Mononuclear cell (primary cell): ENCODE data around the gene ZDHHC11B. TPM values are rescaled to one million over a fixed set of nuclear protein-coding genes. Genes with fewer than 3 reads are reported as not detected.
"Not testable (repeated sequence)": the region's sequence is repeated elsewhere in the genome, so short reads cannot be mapped to it uniquely, and the experiment has no call there.

Source experiments
- H3K27me3 ChIP-seq: 2 replicates; pipeline ENCODE4 v1.6.0; 2011; ENCODE audit warnings: low read length, control low read depth; ENCODE audit not compliant: insufficient read depth
- H3K4me1 ChIP-seq: 2 replicates; pipeline ENCODE4 v1.5.1; 2011; ENCODE audit warnings: mild to moderate bottlenecking, low read length, control low read depth; ENCODE audit not compliant: insufficient read depth
- H3K4me3 ChIP-seq: 2 replicates; pipeline ENCODE4 v1.5.1; 2011; ENCODE audit warnings: mild to moderate bottlenecking, low read length, moderate library complexity
- H3K9me3 ChIP-seq: 2 replicates; pipeline ENCODE4 v1.5.1; 2011; ENCODE audit warnings: low read depth, mild to moderate bottlenecking, control low read depth, low read length
- total RNA-seq: library from RNA; depleted of rRNA; stranded (reverse); fragments of >200 nt; gene quantifications from one replicate; pipeline ENCODE4 v1.2.3, GENCODE V29; 2012

ZDHHC11B gene
- 0.73 TPM for total RNA-seq

DNA sequence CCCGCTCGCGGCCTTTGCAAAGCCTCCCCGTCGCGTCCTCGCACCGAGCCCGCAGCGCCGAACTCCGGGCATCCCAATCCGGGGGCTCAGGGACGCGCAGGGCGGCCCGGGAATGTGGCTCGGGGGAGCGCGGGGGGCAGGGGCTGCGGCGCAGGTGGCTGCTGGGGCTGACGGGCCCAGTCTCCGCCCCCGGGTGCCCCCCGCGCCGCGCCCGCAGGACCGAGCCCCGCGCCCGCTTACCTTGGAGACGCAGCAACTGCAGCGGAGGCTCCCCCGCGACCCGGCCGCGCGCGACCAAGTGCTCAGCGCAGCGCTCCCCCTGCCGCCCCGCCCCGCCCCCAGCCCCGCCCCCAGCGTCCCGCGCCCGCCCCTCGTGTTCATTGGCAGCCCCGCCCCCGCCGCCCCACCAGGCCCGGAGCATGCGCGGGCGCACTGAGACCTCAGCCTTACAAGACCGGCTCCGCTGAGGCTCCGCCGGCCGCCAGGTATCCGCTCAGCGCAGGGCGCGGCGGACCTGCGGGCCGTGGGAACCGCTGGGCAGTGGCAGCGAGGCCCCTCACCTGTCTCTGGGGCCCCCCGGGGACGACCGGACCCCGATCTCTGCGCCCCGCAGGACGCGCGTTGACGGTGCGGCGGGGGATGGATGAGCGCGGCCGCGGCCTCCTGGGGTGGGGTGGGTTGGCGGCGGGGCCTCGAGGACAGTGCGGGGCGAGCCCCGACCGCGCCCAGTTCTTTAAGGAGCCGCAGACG, at the start of gene ZDHHC11B:
TSS of gene ZDHHC11B (minus strand) at position 302 of the 750 bp plus-strand sequence. CDS start 17,810 bp downstream, outside the sequence.
- H3K9me3 ChIP-seq, H3K4me1 ChIP-seq, H3K27me3 ChIP-seq: not testable (repeated sequence)
- H3K4me3 ChIP-seq = peak within 1 kb of the TSS; percentile 32

- not testable (repeated sequence) for H3K9me3 ChIP-seq, H3K4me3 ChIP-seq, H3K4me1 ChIP-seq, H3K27me3 ChIP-seq
Observed at GRCh38 chr5:834013-834412, 49.5 kb upstream of the ZDHHC11B start.

GRCh38 chr5:828194-828593, 43.7 kb upstream of the ZDHHC11B start:
- H3K9me3 ChIP-seq, H3K4me3 ChIP-seq, H3K27me3 ChIP-seq, H3K4me1 ChIP-seq: not testable (repeated sequence)

DNA sequence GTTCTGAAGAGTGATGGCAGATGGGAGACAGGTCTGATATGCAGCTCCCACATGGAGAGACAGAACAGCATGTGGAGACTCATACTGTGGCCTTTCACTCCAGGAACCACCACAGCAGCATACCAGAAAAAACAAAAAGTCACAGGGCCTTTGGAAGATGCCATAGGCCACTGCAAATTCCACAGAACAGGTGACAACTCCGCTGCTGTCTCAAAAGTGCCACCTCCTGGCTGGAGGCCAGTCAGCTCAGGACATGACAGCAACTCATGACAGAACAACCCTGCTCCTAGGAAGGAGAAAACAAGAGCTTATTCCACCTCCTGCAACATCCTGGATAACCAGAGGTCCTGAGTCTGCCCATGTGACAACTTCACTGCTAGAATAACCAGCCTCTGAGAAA, 41.0 kb upstream of the ZDHHC11B start:
- H3K4me3 ChIP-seq, H3K27me3 ChIP-seq, H3K4me1 ChIP-seq, H3K9me3 ChIP-seq: not testable (repeated sequence)

DNA sequence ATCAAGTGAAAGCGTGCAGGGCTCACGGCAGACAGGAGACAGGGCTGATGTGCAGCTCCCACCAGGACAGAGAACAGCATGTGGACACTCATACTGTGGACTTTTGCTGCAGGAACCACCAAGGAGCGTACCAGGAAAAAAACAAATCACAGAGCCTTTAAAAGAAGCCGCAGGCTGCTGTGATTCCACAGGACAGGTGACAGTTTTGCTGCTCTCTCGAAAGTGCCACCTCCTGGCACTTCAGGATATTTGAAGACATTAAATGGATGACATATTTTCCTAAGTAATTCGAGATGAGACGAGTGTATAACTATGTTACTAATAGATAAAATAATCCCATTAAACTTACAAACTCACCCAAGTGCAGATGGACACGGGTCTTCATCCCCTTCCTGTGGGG, 37.0 kb upstream of the ZDHHC11B start:
- Histone ChIP-seq H3K4me1 (no peaks in the 10 kb centered on the region), H3K9me3 (no peaks in the 10 kb centered on the region), H3K4me3 (no peak overlapping the region), H3K27me3 (no peaks in the 10 kb centered on the region)

GRCh38 chr5:820245-820644, 35.7 kb upstream of the ZDHHC11B start:
- Histone ChIP-seq H3K27me3 (no peaks in the 10 kb centered on the region), H3K4me1 (no peaks in the 10 kb centered on the region), H3K4me3 (no peak overlapping the region), H3K9me3 (no peaks in the 10 kb centered on the region)

DNA sequence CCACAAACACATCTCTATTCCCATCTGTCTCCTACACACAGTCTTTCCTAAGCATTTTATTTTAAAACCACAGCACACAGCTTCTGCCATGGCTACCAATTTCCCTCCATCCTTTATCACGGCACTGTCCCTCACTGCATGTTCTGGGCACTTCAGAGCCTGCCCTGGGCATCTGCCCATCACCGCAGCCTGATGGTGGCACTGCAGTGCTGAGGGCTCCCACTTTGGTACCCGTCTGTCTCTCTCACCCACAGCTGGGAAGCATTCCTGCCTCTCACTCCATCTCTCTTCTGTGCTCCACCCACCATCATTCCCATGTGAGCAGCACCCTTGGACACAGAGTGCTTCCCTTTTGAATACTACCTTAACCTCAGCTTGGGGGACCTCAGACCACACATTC, 34.5 kb upstream of the ZDHHC11B start:
- Histone ChIP-seq H3K9me3 (no peaks in the 10 kb centered on the region), H3K4me1 (no peaks in the 10 kb centered on the region), H3K4me3 (no peak overlapping the region), H3K27me3 (no peaks in the 10 kb centered on the region)

DNA sequence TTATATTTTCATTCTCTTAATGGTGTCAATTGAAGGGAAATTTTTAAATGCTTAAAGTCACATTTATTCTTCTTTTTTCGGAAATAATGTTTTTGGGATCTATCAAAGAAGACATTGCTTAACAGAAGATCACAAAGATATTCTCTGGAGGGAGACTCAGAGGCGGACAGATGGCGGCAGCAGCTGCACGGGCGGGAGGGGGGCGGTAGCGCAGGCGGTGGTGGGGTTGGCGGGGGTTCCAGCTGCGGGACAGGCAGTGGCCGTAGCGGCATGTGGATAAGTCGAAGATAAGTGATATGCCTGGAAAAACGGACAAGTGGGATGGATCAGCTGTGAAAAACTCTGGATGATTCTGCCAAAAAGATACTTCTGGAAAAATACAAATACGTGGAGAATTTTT, 31.6 kb upstream of the ZDHHC11B start:
- H3K9me3 ChIP-seq = no peaks in the 10 kb centered on the region
- H3K4me1 ChIP-seq = no peaks in the 10 kb centered on the region
- H3K4me3 ChIP-seq = no peak overlapping the region
- no peaks in the 10 kb centered on the region for H3K27me3 ChIP-seq

GRCh38 chr5:815449-815848, 30.9 kb upstream of the ZDHHC11B start:
- no peak overlapping the region for H3K4me3 ChIP-seq
- H3K4me1 ChIP-seq = no peaks in the 10 kb centered on the region
- H3K27me3 ChIP-seq = no peaks in the 10 kb centered on the region
- H3K9me3 ChIP-seq = no peaks in the 10 kb centered on the region

DNA sequence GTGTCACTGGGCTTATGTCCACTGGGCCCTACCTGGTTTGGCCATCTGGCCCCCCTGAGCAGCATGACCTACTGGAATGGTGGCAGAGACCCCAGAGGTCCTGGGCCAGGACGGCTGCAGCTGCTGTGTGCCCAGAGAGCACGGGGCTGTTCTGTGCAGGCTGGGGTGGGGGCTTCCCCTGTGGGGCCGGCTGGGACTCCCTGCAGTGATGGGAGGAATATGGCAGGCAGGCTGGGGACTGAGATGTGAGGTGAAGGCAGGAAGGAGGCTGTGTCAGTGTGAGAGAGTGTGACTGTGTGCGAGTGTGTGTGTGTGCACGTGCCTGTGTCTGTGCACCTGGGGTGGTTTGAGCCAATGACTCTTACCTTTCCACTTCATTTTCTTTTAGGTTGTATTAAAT, 29.0 kb upstream of the ZDHHC11B start:
- not testable (repeated sequence) for H3K9me3 ChIP-seq, H3K4me1 ChIP-seq, H3K27me3 ChIP-seq, H3K4me3 ChIP-seq

GRCh38 chr5:811384-811783, 26.9 kb upstream of the ZDHHC11B start:
- not testable (repeated sequence) for H3K9me3 ChIP-seq, H3K4me1 ChIP-seq, H3K4me3 ChIP-seq, H3K27me3 ChIP-seq

GRCh38 chr5:807719-808514, 23.4 kb upstream of the ZDHHC11B start:
- not testable (repeated sequence) for H3K4me3 ChIP-seq, H3K27me3 ChIP-seq, H3K4me1 ChIP-seq, H3K9me3 ChIP-seq

DNA sequence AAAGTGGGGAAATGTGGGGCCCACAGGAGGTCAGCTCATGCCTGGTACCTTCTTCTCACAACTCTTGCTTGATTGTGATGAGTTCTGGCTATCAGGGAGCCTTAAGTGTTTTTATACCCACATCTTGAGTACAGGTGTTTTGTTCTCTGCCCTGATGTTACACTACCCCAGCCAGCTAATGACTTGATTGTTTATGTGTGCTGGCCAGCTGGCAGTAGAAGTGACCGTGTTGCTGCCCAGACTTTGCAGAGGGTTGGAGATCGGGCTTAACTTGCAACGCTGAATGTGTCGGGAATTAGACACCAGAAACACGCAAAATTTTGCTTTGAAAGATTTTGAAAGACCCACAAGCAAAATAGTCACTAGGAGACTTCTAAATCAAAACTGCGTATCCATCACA, 16.9 kb upstream of the ZDHHC11B start:
- Histone ChIP-seq H3K27me3 (peaks cover 6% of the 10 kb centered on the region), H3K9me3 (peaks cover 8% of the 10 kb centered on the region), H3K4me1 (no peaks in the 10 kb centered on the region), H3K4me3 (no peak overlapping the region)

DNA sequence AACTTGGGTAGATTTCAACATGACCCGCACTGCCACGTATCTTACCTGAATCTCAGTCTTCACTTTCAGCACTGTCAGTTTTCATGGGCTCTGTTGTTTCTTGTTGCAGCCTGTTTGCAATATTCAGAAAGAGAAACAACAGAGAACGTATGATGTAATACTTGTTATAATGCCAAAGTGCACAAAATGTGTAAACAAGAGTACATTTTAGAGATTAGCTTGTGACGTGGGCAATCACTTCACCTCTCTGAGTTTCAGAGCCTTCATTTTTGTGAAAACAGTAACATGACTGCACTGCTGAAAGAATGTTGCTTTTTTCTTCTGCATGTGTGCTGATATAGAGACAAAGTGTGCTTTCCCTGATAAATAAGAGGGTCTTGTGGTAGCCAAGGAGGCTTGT, 16.5 kb upstream of the ZDHHC11B start:
- H3K4me1 ChIP-seq, H3K9me3 ChIP-seq, H3K4me3 ChIP-seq, H3K27me3 ChIP-seq: not testable (repeated sequence)

- not testable (repeated sequence) for H3K27me3 ChIP-seq, H3K4me3 ChIP-seq, H3K4me1 ChIP-seq, H3K9me3 ChIP-seq
Observed at GRCh38 chr5:798505-799138, 14.1 kb upstream of the ZDHHC11B start.
